ENCODE measurements around the gene CNPY1. TPM values are rescaled to one million over a fixed set of nuclear protein-coding genes. Genes with fewer than 3 reads are reported as not detected.
"Not testable (repeated sequence)": the region's sequence is repeated elsewhere in the genome, so short reads cannot be mapped to it uniquely, and the experiment has no call there.

Gene CNPY1
- polyA plus RNA-seq (2013, experiment 1 of 2), result 0.03 TPM
- polyA plus RNA-seq (2013, experiment 2 of 2), result not detected

GRCh38 chr7:155546449-155546848 is at the start of gene CNPY1:
CNPY1 (minus strand) TSS chr7:155546559; CDS start chr7:155545929, 630 bp downstream.
- H3K4me1 ChIP-seq (ENCODE audit: control insufficient read depth, low read depth, low read length); H2BK5ac ChIP-seq (ENCODE audit: low read length); H3K4me3 ChIP-seq (ENCODE audit: low read length); H2AK5ac ChIP-seq (ENCODE audit: low read length); H3K9ac ChIP-seq (ENCODE audit: low read length); H3K4ac ChIP-seq (ENCODE audit: low read depth, low read length); H4K5ac ChIP-seq (ENCODE audit: low read length); H3K36me3 ChIP-seq (ENCODE audit: control insufficient read depth, insufficient read depth, low read length); H4K8ac ChIP-seq (ENCODE audit: low read depth, low read length); H3K79me2 ChIP-seq (ENCODE audit: control insufficient read depth, insufficient read depth, low read length); DNase-seq; H3K4me2 ChIP-seq (ENCODE audit: low read length); H3K27me3 ChIP-seq (ENCODE audit: insufficient read depth, low read length, poor library complexity); H2BK15ac ChIP-seq (replicated peaks; ENCODE audit: low read depth); H3K79me1 ChIP-seq (ENCODE audit: low read length); H2BK120ac ChIP-seq (ENCODE audit: low read depth, low read length); H3K27ac ChIP-seq (ENCODE audit: low read depth, low read length); H3K56ac ChIP-seq (ENCODE audit: low read length); H3K23ac ChIP-seq (ENCODE audit: low read length); H3K18ac ChIP-seq (ENCODE audit: low read length): not testable (repeated sequence)
- no CpG with 5 or more reads among the region's 1 CpG for WGBS (ENCODE audit: extremely low coverage, insufficient coverage, low lambda C conversion rate)

GRCh38 chr7:155594961-155595366 is 48.6 kb upstream of the CNPY1 start:
- H3K27me3 ChIP-seq (ENCODE audit: insufficient read depth, low read length, poor library complexity), result no peaks in the 10 kb centered on the region
- H3K9ac ChIP-seq (ENCODE audit: low read length), result no peak overlapping the region
- no peak overlapping the region for H3K4me3 ChIP-seq (ENCODE audit: low read length)
- no peak overlapping the region for H2BK5ac ChIP-seq (ENCODE audit: low read length)
- no peak overlapping the region for H3K56ac ChIP-seq (ENCODE audit: low read length)
- H2AK5ac ChIP-seq (ENCODE audit: low read length), result no peak overlapping the region
- DNase-seq, result peak; percentile 93
- H3K27ac ChIP-seq (ENCODE audit: low read depth, low read length), result no peak overlapping the region
- H2BK15ac ChIP-seq (replicated peaks; ENCODE audit: low read depth), result no peak overlapping the region
- no peak overlapping the region for H3K23ac ChIP-seq (ENCODE audit: low read length)
- peaks cover 1% of the 10 kb centered on the region for H3K4me1 ChIP-seq (ENCODE audit: control insufficient read depth, low read depth, low read length)
- no peak overlapping the region for H2BK120ac ChIP-seq (ENCODE audit: low read depth, low read length)
- no peaks in the 10 kb centered on the region for H3K79me2 ChIP-seq (ENCODE audit: control insufficient read depth, insufficient read depth, low read length)
- no peak overlapping the region for H4K8ac ChIP-seq (ENCODE audit: low read depth, low read length)
- no peak overlapping the region for H3K18ac ChIP-seq (ENCODE audit: low read length)
- H3K4me2 ChIP-seq (ENCODE audit: low read length), result no peak overlapping the region
- H3K36me3 ChIP-seq (ENCODE audit: control insufficient read depth, insufficient read depth, low read length), result no peaks in the 10 kb centered on the region
- no peak overlapping the region for H4K5ac ChIP-seq (ENCODE audit: low read length)
- no CpG with 5 or more reads among the region's 3 CpGs for WGBS (ENCODE audit: extremely low coverage, insufficient coverage, low lambda C conversion rate)
- H3K4ac ChIP-seq (ENCODE audit: low read depth, low read length), result no peak overlapping the region
- H3K79me1 ChIP-seq (ENCODE audit: low read length), result no peaks in the 10 kb centered on the region

- H3K4me3 ChIP-seq (ENCODE audit: low read length), result no peak overlapping the region
- no peaks in the 10 kb centered on the region for H3K27me3 ChIP-seq (ENCODE audit: insufficient read depth, low read length, poor library complexity)
- H3K9ac ChIP-seq (ENCODE audit: low read length), result no peak overlapping the region
- H2AK5ac ChIP-seq (ENCODE audit: low read length), result no peak overlapping the region
- no CpG with 5 or more reads among the region's 6 CpGs for WGBS (ENCODE audit: extremely low coverage, insufficient coverage, low lambda C conversion rate)
- H3K79me1 ChIP-seq (ENCODE audit: low read length), result no peaks in the 10 kb centered on the region
- no peak overlapping the region for H2BK15ac ChIP-seq (replicated peaks; ENCODE audit: low read depth)
- no peak overlapping the region for H3K4ac ChIP-seq (ENCODE audit: low read depth, low read length)
- H3K18ac ChIP-seq (ENCODE audit: low read length), result no peak overlapping the region
- peaks cover 1% of the 10 kb centered on the region for H3K4me1 ChIP-seq (ENCODE audit: control insufficient read depth, low read depth, low read length)
- no peak overlapping the region for H4K8ac ChIP-seq (ENCODE audit: low read depth, low read length)
- no peak overlapping the region for H3K27ac ChIP-seq (ENCODE audit: low read depth, low read length)
- no peak overlapping the region for H2BK5ac ChIP-seq (ENCODE audit: low read length)
- no peak overlapping the region for H3K4me2 ChIP-seq (ENCODE audit: low read length)
- no peak overlapping the region for H4K5ac ChIP-seq (ENCODE audit: low read length)
- H3K23ac ChIP-seq (ENCODE audit: low read length), result no peak overlapping the region
- H2BK120ac ChIP-seq (ENCODE audit: low read depth, low read length), result no peak overlapping the region
- H3K36me3 ChIP-seq (ENCODE audit: control insufficient read depth, insufficient read depth, low read length), result no peaks in the 10 kb centered on the region
- no peak for DNase-seq
- H3K56ac ChIP-seq (ENCODE audit: low read length), result no peak overlapping the region
- no peaks in the 10 kb centered on the region for H3K79me2 ChIP-seq (ENCODE audit: control insufficient read depth, insufficient read depth, low read length)
Measured at GRCh38 chr7:155594163-155594732, 47.9 kb upstream of the CNPY1 start.

GRCh38 chr7:155593461-155594162 is 47.3 kb upstream of the CNPY1 start:
- no peak overlapping the region for H3K23ac ChIP-seq (ENCODE audit: low read length)
- H2AK5ac ChIP-seq (ENCODE audit: low read length), result no peak overlapping the region
- H2BK5ac ChIP-seq (ENCODE audit: low read length), result no peak overlapping the region
- no peak overlapping the region for H3K4me3 ChIP-seq (ENCODE audit: low read length)
- H3K4me2 ChIP-seq (ENCODE audit: low read length), result no peak overlapping the region
- H3K4ac ChIP-seq (ENCODE audit: low read depth, low read length), result no peak overlapping the region
- H3K18ac ChIP-seq (ENCODE audit: low read length), result no peak overlapping the region
- no peaks in the 10 kb centered on the region for H3K79me1 ChIP-seq (ENCODE audit: low read length)
- no peak overlapping the region for H4K8ac ChIP-seq (ENCODE audit: low read depth, low read length)
- no peak overlapping the region for H3K27ac ChIP-seq (ENCODE audit: low read depth, low read length)
- H3K9ac ChIP-seq (ENCODE audit: low read length), result no peak overlapping the region
- no CpG with 5 or more reads among the region's 15 CpGs for WGBS (ENCODE audit: extremely low coverage, insufficient coverage, low lambda C conversion rate)
- no peak overlapping the region for H2BK15ac ChIP-seq (replicated peaks; ENCODE audit: low read depth)
- no peaks in the 10 kb centered on the region for H3K27me3 ChIP-seq (ENCODE audit: insufficient read depth, low read length, poor library complexity)
- no peaks in the 10 kb centered on the region for H3K36me3 ChIP-seq (ENCODE audit: control insufficient read depth, insufficient read depth, low read length)
- no peak overlapping the region for H3K56ac ChIP-seq (ENCODE audit: low read length)
- no peak overlapping the region for H2BK120ac ChIP-seq (ENCODE audit: low read depth, low read length)
- H4K5ac ChIP-seq (ENCODE audit: low read length), result no peak overlapping the region
- H3K4me1 ChIP-seq (ENCODE audit: control insufficient read depth, low read depth, low read length), result peaks cover 1% of the 10 kb centered on the region
- H3K79me2 ChIP-seq (ENCODE audit: control insufficient read depth, insufficient read depth, low read length), result no peaks in the 10 kb centered on the region
- no peak for DNase-seq

- Histone ChIP-seq H3K18ac (ENCODE audit: low read length) (no peak overlapping the region), H3K36me3 (ENCODE audit: control insufficient read depth, insufficient read depth, low read length) (no peaks in the 10 kb centered on the region), H3K79me2 (ENCODE audit: control insufficient read depth, insufficient read depth, low read length) (no peaks in the 10 kb centered on the region), H3K9ac (ENCODE audit: low read length) (no peak overlapping the region), H3K4me1 (ENCODE audit: control insufficient read depth, low read depth, low read length) (peaks cover 1% of the 10 kb centered on the region), H3K27ac (ENCODE audit: low read depth, low read length) (no peak overlapping the region), H4K5ac (ENCODE audit: low read length) (no peak overlapping the region), H3K4ac (ENCODE audit: low read depth, low read length) (no peak overlapping the region), H3K56ac (ENCODE audit: low read length) (no peak overlapping the region), H2BK15ac (replicated peaks; ENCODE audit: low read depth) (no peak overlapping the region), H3K79me1 (ENCODE audit: low read length) (no peaks in the 10 kb centered on the region), H3K23ac (ENCODE audit: low read length) (no peak overlapping the region), H3K4me3 (ENCODE audit: low read length) (no peak overlapping the region), H4K8ac (ENCODE audit: low read depth, low read length) (no peak overlapping the region), H3K4me2 (ENCODE audit: low read length) (no peak overlapping the region), H2BK5ac (ENCODE audit: low read length) (no peak overlapping the region), H2BK120ac (ENCODE audit: low read depth, low read length) (no peak overlapping the region), H3K27me3 (ENCODE audit: insufficient read depth, low read length, poor library complexity) (no peaks in the 10 kb centered on the region), H2AK5ac (ENCODE audit: low read length) (no peak overlapping the region)
- no peak for DNase-seq
- WGBS (ENCODE audit: extremely low coverage, insufficient coverage, low lambda C conversion rate), result no CpG with 5 or more reads among the region's 14 CpGs
Measured at GRCh38 chr7:155591055-155591775, 44.9 kb upstream of the CNPY1 start.
